ENCODE data around the gene PEAK3. TPM values are rescaled to one million over a fixed set of nuclear protein-coding genes. Genes with fewer than 3 reads are reported as not detected.

PEAK3 gene
- total and polyA plus RNA-seq, 2 experiments from 2014 or later = 0.15 TPM; not detected in 1

DNA sequence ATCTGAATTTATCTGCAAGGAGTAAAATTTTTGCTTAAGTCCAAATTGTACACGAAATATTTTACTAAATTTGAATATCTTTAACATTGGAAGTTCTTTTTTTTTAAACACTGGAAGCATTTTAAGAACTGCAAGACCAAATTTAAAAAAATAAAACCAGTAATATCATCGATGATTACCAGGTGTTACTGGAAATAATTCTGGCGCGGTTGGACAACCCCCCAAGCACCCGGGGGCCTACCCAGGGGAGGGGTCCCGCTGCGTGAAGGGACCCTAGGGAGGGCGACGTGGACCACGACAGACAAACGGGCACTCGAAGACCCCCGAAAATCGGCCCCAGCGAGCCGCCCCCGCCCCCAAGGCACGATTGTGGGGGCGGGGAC lies 13.1 kb downstream of the PEAK3 start:
- Histone ChIP-seq H3K27ac (peak overlapping the region; percentile 58), H3K4me3 (peak overlapping the region; percentile 44), H3K27me3 (no peaks in the 10 kb centered on the region), H4K20me1 (ENCODE audit: insufficient read depth, poor library complexity, severe bottlenecking) (peaks cover 43% of the 10 kb centered on the region), H3K4me1 (ENCODE audit: insufficient read depth) (peaks cover 22% of the 10 kb centered on the region), H2AFZ (peak overlapping the region; percentile 79), H3K4me2 (peak overlapping the region; percentile 74), H3K9me3 (ENCODE audit: low read depth) (no peaks in the 10 kb centered on the region), H3K79me2 (peaks cover 44% of the 10 kb centered on the region), H3K9me2 (replicated peaks; ENCODE audit: insufficient read depth) (no peaks in the 10 kb centered on the region), H3K36me3 (replicated peaks; ENCODE audit: insufficient read depth, low read depth) (no peaks in the 10 kb centered on the region)
- TF ChIP-seq, protein P1, sequence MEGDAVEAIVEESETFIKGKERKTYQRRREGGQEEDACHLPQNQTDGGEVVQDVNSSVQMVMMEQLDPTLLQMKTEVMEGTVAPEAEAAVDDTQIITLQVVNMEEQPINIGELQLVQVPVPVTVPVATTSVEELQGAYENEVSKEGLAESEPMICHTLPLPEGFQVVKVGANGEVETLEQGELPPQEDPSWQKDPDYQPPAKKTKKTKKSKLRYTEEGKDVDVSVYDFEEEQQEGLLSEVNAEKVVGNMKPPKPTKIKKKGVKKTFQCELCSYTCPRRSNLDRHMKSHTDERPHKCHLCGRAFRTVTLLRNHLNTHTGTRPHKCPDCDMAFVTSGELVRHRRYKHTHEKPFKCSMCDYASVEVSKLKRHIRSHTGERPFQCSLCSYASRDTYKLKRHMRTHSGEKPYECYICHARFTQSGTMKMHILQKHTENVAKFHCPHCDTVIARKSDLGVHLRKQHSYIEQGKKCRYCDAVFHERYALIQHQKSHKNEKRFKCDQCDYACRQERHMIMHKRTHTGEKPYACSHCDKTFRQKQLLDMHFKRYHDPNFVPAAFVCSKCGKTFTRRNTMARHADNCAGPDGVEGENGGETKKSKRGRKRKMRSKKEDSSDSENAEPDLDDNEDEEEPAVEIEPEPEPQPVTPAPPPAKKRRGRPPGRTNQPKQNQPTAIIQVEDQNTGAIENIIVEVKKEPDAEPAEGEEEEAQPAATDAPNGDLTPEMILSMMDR (IDR thresholded peaks at IDR 0.05; ENCODE audit: poor library complexity) = no peak
- TF ChIP-seq EZH2 (IDR thresholded peaks at IDR 0.05; ENCODE audit: borderline replicate concordance) (no peak), EZH2phosphoT487 (IDR thresholded peaks at IDR 0.05; ENCODE audit: low read depth, severe bottlenecking, unreplicated experiment) (no peak)
- no peak for DNase-seq (ENCODE audit: low spot score)
- 3% methylated on average over 14 of the region's 19 CpGs for WGBS (ENCODE audit: low lambda C conversion rate, missing lambda C conversion rate)

DNA sequence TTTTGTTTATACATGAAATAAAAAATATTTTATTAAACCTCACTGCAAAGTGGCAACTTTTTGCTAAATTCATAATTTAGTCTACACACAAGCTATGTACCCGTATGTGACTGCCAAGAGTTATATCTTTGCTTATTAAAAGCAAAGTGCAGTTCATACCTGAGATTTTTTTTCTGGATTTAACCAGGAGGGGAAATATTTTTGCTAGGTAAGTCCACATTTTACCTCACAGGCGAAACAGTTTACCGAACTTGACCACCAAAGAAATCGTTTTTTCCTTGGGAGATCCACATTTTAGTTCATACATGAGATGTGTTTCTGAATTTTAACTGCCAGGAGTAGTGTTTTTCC lies 13.5 kb downstream of the PEAK3 start:
- peak overlapping the region; percentile 74 for H3K4me2 ChIP-seq
- H3K27ac ChIP-seq = peak overlapping the region; percentile 58
- H2AFZ ChIP-seq = peak overlapping the region; percentile 79
- H4K20me1 ChIP-seq (ENCODE audit: insufficient read depth, poor library complexity, severe bottlenecking) = peaks cover 41% of the 10 kb centered on the region
- TF ChIP-seq, protein P1 (IDR thresholded peaks at IDR 0.05; ENCODE audit: poor library complexity) = no peak
- TF ChIP-seq EZH2phosphoT487 (IDR thresholded peaks at IDR 0.05; ENCODE audit: low read depth, severe bottlenecking, unreplicated experiment) = no peak
- TF ChIP-seq EZH2 (IDR thresholded peaks at IDR 0.05; ENCODE audit: borderline replicate concordance) = no peak
- 73% methylated on average over 4 of the region's 4 CpGs for WGBS (ENCODE audit: low lambda C conversion rate, missing lambda C conversion rate)
- H3K4me1 ChIP-seq (ENCODE audit: insufficient read depth) = peaks cover 20% of the 10 kb centered on the region
- H3K27me3 ChIP-seq = no peaks in the 10 kb centered on the region
- DNase-seq (ENCODE audit: low spot score) = no peak
- H3K36me3 ChIP-seq (replicated peaks; ENCODE audit: insufficient read depth, low read depth) = no peaks in the 10 kb centered on the region
- H3K9me3 ChIP-seq (ENCODE audit: low read depth) = no peaks in the 10 kb centered on the region
- H3K79me2 ChIP-seq = peaks cover 41% of the 10 kb centered on the region
- no peaks in the 10 kb centered on the region for H3K9me2 ChIP-seq (replicated peaks; ENCODE audit: insufficient read depth)
- H3K4me3 ChIP-seq = peak overlapping the region; percentile 44

DNA sequence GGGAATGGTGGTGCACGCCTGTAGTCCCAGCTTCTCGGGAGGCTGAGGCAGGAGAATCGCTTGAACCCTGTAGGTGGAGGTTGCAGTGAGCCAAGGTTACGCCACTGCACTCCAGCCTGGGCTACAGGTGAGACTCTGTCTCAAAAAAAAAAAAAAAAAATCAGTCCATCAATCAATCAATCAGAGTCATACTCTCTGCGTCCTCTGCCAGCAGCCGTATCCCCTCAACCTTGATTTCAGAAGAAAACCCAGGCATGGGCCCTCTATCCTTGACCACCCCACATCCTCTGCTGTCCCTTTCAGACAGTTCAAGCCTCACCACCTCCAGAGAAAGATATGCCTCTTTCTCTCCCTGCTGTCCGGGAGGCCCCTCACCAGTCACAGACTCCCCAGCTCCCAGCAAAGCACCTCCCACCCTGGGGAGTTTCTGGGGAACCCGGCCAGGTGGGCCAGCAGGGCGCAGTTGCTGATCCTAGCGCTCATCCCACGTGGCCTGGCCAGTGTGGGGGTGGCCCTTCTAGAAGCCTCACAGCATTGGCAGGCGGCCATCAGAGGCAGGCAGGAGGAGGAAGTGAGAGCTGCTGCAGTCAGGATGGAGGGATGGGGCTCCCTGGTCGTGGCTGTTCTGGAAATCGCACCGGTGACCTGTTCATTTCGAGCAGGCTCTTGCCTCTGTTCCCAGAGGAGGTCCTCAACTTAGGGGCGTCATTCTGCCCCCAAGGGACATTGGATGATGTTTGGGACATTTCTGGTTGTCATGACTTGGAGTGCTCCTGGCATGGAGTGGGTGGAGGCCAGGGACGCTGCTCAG lies 15.6 kb downstream of the PEAK3 start:
- Histone ChIP-seq H2AFZ (no peak overlapping the region), H3K27ac (no peak overlapping the region), H3K9me3 (ENCODE audit: low read depth) (no peaks in the 10 kb centered on the region), H3K27me3 (no peaks in the 10 kb centered on the region), H3K36me3 (replicated peaks; ENCODE audit: insufficient read depth, low read depth) (no peaks in the 10 kb centered on the region), H3K4me3 (no peak overlapping the region), H3K9me2 (replicated peaks; ENCODE audit: insufficient read depth) (no peaks in the 10 kb centered on the region), H4K20me1 (ENCODE audit: insufficient read depth, poor library complexity, severe bottlenecking) (peaks cover 20% of the 10 kb centered on the region), H3K4me2 (no peak overlapping the region), H3K4me1 (ENCODE audit: insufficient read depth) (peaks cover under 1% of the 10 kb centered on the region), H3K79me2 (peaks cover 20% of the 10 kb centered on the region)
- DNase-seq (ENCODE audit: low spot score) = no peak
- TF ChIP-seq, protein P1 (IDR thresholded peaks at IDR 0.05; ENCODE audit: poor library complexity) = no peak
- TF ChIP-seq EZH2 (IDR thresholded peaks at IDR 0.05; ENCODE audit: borderline replicate concordance) (no peak), EZH2phosphoT487 (IDR thresholded peaks at IDR 0.05; ENCODE audit: low read depth, severe bottlenecking, unreplicated experiment) (no peak)
- 74% methylated on average over 18 of the region's 18 CpGs for WGBS (ENCODE audit: low lambda C conversion rate, missing lambda C conversion rate)

Data from hepatocyte (in vitro differentiated cells).